PC-9 (cell line): ENCODE measurements around the gene GPATCH1. TPM values are rescaled to one million over a fixed set of nuclear protein-coding genes. Genes with fewer than 3 reads are reported as not detected.

Experiments used
- BruUV-seq: library from RNA; stranded (reverse); fragments of 400-500 nt; replicated peaks from 2 replicates; lab custom pipeline; 2021; lab: Mats Ljungman, UMichigan
- CTCF ChIA-PET: fragments of 300-600 bp; sonication (Branson Sonifier 250); formaldehyde crosslinking; loops from one replicate; lab custom pipeline; 2022; ENCODE audit warnings: antibody characterized with exemption; lab: Charles Lee
- POLR2A ChIA-PET: fragments of 300-600 bp; sonication (Branson Sonifier 250); formaldehyde crosslinking; loops from one replicate; lab custom pipeline; 2022; ENCODE audit warnings: antibody characterized with exemption; ENCODE audit not compliant: unreplicated experiment; lab: Charles Lee
- DNase-seq, 2 experiments: peaks; one replicate each; pipeline versions ENCODE4 v3.0.0 to v3.0.0-alpha.2; 2015 to 2022; ENCODE audit warnings: mixed read lengths in 1 of 2
- H2AFZ ChIP-seq: fragments of 200-600 bp; sonication (generic); 2 replicates; pipeline ENCODE4 v1.8.1; 2017; ENCODE audit warnings: antibody characterized with exemption
- H3F3A ChIP-seq: fragments of 200-600 bp; sonication (generic); 2 replicates; pipeline ENCODE4 v1.8.1; 2017; ENCODE audit warnings: antibody characterized with exemption, mild to moderate bottlenecking, low read depth; ENCODE audit not compliant: insufficient read depth
- H3K27ac ChIP-seq: fragments of 200-600 bp; sonication (generic); 2 replicates; pipeline ENCODE4 v1.6.1; 2016; ENCODE audit warnings: mixed run types
- H3K27me3 ChIP-seq: fragments of 200-600 bp; sonication (generic); 2 replicates; pipeline ENCODE4 v1.6.1; 2016; ENCODE audit warnings: low read depth, mixed run types; ENCODE audit not compliant: insufficient read depth
- H3K36me3 ChIP-seq: fragments of 200-600 bp; sonication (generic); 2 replicates; pipeline ENCODE4 v1.6.1; 2016; ENCODE audit warnings: low read depth, mixed run types
- H3K4me1 ChIP-seq: fragments of 200-600 bp; sonication (generic); replicated peaks from 2 replicates; pipeline ENCODE4 v1.6.1; 2016; ENCODE audit warnings: mixed run types; ENCODE audit not compliant: insufficient read depth
- H3K4me2 ChIP-seq: fragments of 200-600 bp; sonication (generic); 2 replicates; pipeline ENCODE4 v1.6.1; 2017; ENCODE audit warnings: mixed run types
- H3K4me3 ChIP-seq: fragments of 200-600 bp; sonication (generic); 2 replicates; pipeline ENCODE4 v1.6.1; 2016; ENCODE audit warnings: mixed run types
- H3K79me2 ChIP-seq: fragments of 200-600 bp; sonication (generic); 2 replicates; pipeline ENCODE4 v1.6.1; 2017; ENCODE audit warnings: low read depth, mixed run types
- H3K9me2 ChIP-seq: fragments of 200-600 bp; sonication (generic); 2 replicates; pipeline ENCODE4 v1.8.1; 2017; ENCODE audit warnings: mild to moderate bottlenecking; ENCODE audit not compliant: insufficient read depth
- H3K9me3 ChIP-seq: fragments of 200-600 bp; sonication (generic); 2 replicates; pipeline ENCODE4 v1.8.1; 2016; ENCODE audit warnings: low read depth; ENCODE audit not compliant: insufficient read depth
- H4K20me1 ChIP-seq: fragments of 200-600 bp; sonication (generic); 2 replicates; pipeline ENCODE4 v1.8.1; 2017; ENCODE audit not compliant: insufficient read depth
- CTCF ChIP-seq: fragments of 200-600 bp; sonication (generic); conservative IDR thresholded peaks from 2 replicates; pipeline ENCODE4 v1.6.1; 2017; ENCODE audit warnings: mixed run types, antibody characterized with exemption, mild to moderate bottlenecking, moderate library complexity
- EZH2 ChIP-seq: fragments of 200-600 bp; sonication (generic); IDR thresholded peaks from 2 replicates; pipeline ENCODE4 v1.8.0; 2017; ENCODE audit warnings: antibody characterized with exemption, low read depth
- intact Hi-C: fragments of 100-400 bp; cut with micrococcal nuclease; formaldehyde crosslinking; loops from one replicate; pipeline ENCODE4 v1.10.0; 2022; ENCODE audit not compliant: unreplicated experiment
- total RNA-seq: library from RNA; stranded (reverse); gene quantifications from 2 replicates; pipeline ENCODE4 v1.2.3, GENCODE V29; 2021

GPATCH1 gene
- total RNA-seq, 1 experiment from 2014 or later: 11.0 TPM

GRCh38 chr19:33157906-33158305 is 76.9 kb downstream of the GPATCH1 start:
- CTCF ChIA-PET: no interaction called here

GRCh38 chr19:33158365-33158764 is 77.4 kb downstream of the GPATCH1 start:
- no TSS peak for BruUV-seq
- Histone ChIP-seq H3K27me3 (no peaks in the 10 kb centered on the region), H3K27ac (no peak overlapping the region), H3K36me3 (no peaks in the 10 kb centered on the region), H3K4me2 (no peak overlapping the region), H3K4me1 (no peaks in the 10 kb centered on the region), H3K79me2 (no peaks in the 10 kb centered on the region), H2AFZ (no peak overlapping the region), H3K4me3 (no peak overlapping the region), H3K9me3 (no peaks in the 10 kb centered on the region), H3K9me2 (no peaks in the 10 kb centered on the region), H4K20me1 (no peaks in the 10 kb centered on the region), H3F3A (no peaks in the 10 kb centered on the region)
- CTCF ChIA-PET: interaction anchor here (0.7 kb wide), 1 partner anchor 240 kb away, joined by 4 read pairs; no protein-coding TSS in a partner anchor
- no peak for DNase-seq
- TF ChIP-seq CTCF: no peak
- TF ChIP-seq EZH2: no peak
- POLR2A ChIA-PET: no interaction called here
- intact Hi-C loops: no loop called here

More at GRCh38 chr19:33157906-33158305, 76.9 kb downstream of the GPATCH1 start:
- Histone ChIP-seq H3K4me1 (no peaks in the 10 kb centered on the region), H3K9me3 (no peaks in the 10 kb centered on the region), H3K9me2 (no peaks in the 10 kb centered on the region), H3K79me2 (no peaks in the 10 kb centered on the region), H3K27ac (no peak overlapping the region), H3K4me2 (no peak overlapping the region), H3K36me3 (no peaks in the 10 kb centered on the region), H3K4me3 (no peak overlapping the region), H3K27me3 (no peaks in the 10 kb centered on the region), H3F3A (no peaks in the 10 kb centered on the region), H2AFZ (no peak overlapping the region), H4K20me1 (no peaks in the 10 kb centered on the region)
- no TSS peak for BruUV-seq
- DNase-seq: no peak
- intact Hi-C loops: no loop called here
- POLR2A ChIA-PET: no interaction called here
- TF ChIP-seq CTCF: no peak
- no peak for TF ChIP-seq EZH2

GRCh38 chr19:33159149-33159548 is 78.2 kb downstream of the GPATCH1 start:
- H3K4me2 ChIP-seq: no peak overlapping the region
- H3F3A ChIP-seq: no peaks in the 10 kb centered on the region
- no peaks in the 10 kb centered on the region for H3K27me3 ChIP-seq
- H2AFZ ChIP-seq: no peak overlapping the region
- no peak for DNase-seq
- no peaks in the 10 kb centered on the region for H4K20me1 ChIP-seq
- no peak overlapping the region for H3K27ac ChIP-seq
- intact Hi-C loops: no loop called here
- H3K9me2 ChIP-seq: no peaks in the 10 kb centered on the region
- H3K4me3 ChIP-seq: no peak overlapping the region
- TF ChIP-seq EZH2: no peak
- no peak for TF ChIP-seq CTCF
- H3K4me1 ChIP-seq: no peaks in the 10 kb centered on the region
- no peaks in the 10 kb centered on the region for H3K79me2 ChIP-seq
- ChIA-PET POLR2A (no interaction called here), CTCF (interaction anchor here (0.7 kb wide), 2 partner anchors 241 to 612 kb away, joined by 4 to 6 read pairs; no protein-coding TSS in a partner anchor)
- H3K9me3 ChIP-seq: no peaks in the 10 kb centered on the region
- no TSS peak for BruUV-seq
- no peaks in the 10 kb centered on the region for H3K36me3 ChIP-seq
